Karpas-422 (cell line): ENCODE measurements around the gene ZC2HC1B. TPM values are rescaled to one million over a fixed set of nuclear protein-coding genes. Genes with fewer than 3 reads are reported as not detected.

ENCODE experiments used
- DNase-seq: peaks from one replicate; pipeline ENCODE4 v3.0.0-alpha.2; 2015
- H2AFZ ChIP-seq: fragments of 200-600 bp; sonication (generic); 2 replicates; pipeline ENCODE4 v1.6.1; 2014; ENCODE audit warnings: antibody characterized with exemption, low read length, mixed read lengths
- H3K27ac ChIP-seq: fragments of 200-600 bp; sonication (generic); 2 replicates; pipeline ENCODE4 v1.5.1; 2014; ENCODE audit warnings: mild to moderate bottlenecking, low read length, moderate library complexity
- H3K27me3 ChIP-seq: fragments of 200-600 bp; sonication (generic); 2 replicates; pipeline ENCODE4 v1.6.1; 2014; ENCODE audit warnings: low read length, mixed read lengths
- H3K36me3 ChIP-seq: fragments of 200-600 bp; sonication (generic); 2 replicates; pipeline ENCODE4 v1.6.1; 2014; ENCODE audit warnings: low read length, mixed read lengths; ENCODE audit not compliant: insufficient read depth
- H3K4me1 ChIP-seq: fragments of 200-600 bp; sonication (generic); 2 replicates; pipeline ENCODE4 v1.6.1; 2014; ENCODE audit warnings: mild to moderate bottlenecking, low read length, mixed read lengths
- H3K4me2 ChIP-seq: fragments of 200-600 bp; sonication (generic); 2 replicates; pipeline ENCODE4 v1.6.1; 2014; ENCODE audit warnings: low read length, low read depth, mild to moderate bottlenecking; ENCODE audit not compliant: poor library complexity, severe bottlenecking
- H3K4me3 ChIP-seq: fragments of 200-600 bp; sonication (generic); 2 replicates; pipeline ENCODE4 v1.5.1; 2014; ENCODE audit warnings: mild to moderate bottlenecking, antibody characterized with exemption, low read length, mixed read lengths
- H3K79me2 ChIP-seq: fragments of 200-600 bp; sonication (generic); 2 replicates; pipeline ENCODE4 v1.6.1; 2014; ENCODE audit warnings: mild to moderate bottlenecking, low read length, mixed read lengths
- H3K9ac ChIP-seq: fragments of 200-600 bp; sonication (generic); 2 replicates; pipeline ENCODE4 v1.6.0; 2014; ENCODE audit warnings: low read length
- H3K9me2 ChIP-seq: fragments of 200-600 bp; sonication (generic), shearing (Covaris generic); replicated peaks from 2 replicates; pipeline ENCODE4 v1.6.0; 2014; ENCODE audit warnings: mild to moderate bottlenecking, low read length, moderate library complexity; ENCODE audit not compliant: insufficient read depth
- H3K9me3 ChIP-seq: fragments of 300-700, 200-600 bp; sonication (generic); 2 replicates; pipeline ENCODE4 v1.6.1; 2014; ENCODE audit warnings: low read length, mixed read lengths
- H4K20me1 ChIP-seq: fragments of 200-600 bp; sonication (generic); 2 replicates; pipeline ENCODE4 v1.6.1; 2014; ENCODE audit warnings: mild to moderate bottlenecking, antibody characterized with exemption, low read length, low read depth; ENCODE audit not compliant: insufficient read depth
- total RNA-seq: library from RNA; depleted of rRNA; stranded (reverse); fragments of >200 nt; shearing (Covaris generic); gene quantifications from 2 replicates; pipeline ENCODE4 v1.2.3, GENCODE V29; 2014; ENCODE audit warnings: low replicate concordance

Gene ZC2HC1B
- total RNA-seq, 1 experiment from 2014 or later, result not detected

DNA sequence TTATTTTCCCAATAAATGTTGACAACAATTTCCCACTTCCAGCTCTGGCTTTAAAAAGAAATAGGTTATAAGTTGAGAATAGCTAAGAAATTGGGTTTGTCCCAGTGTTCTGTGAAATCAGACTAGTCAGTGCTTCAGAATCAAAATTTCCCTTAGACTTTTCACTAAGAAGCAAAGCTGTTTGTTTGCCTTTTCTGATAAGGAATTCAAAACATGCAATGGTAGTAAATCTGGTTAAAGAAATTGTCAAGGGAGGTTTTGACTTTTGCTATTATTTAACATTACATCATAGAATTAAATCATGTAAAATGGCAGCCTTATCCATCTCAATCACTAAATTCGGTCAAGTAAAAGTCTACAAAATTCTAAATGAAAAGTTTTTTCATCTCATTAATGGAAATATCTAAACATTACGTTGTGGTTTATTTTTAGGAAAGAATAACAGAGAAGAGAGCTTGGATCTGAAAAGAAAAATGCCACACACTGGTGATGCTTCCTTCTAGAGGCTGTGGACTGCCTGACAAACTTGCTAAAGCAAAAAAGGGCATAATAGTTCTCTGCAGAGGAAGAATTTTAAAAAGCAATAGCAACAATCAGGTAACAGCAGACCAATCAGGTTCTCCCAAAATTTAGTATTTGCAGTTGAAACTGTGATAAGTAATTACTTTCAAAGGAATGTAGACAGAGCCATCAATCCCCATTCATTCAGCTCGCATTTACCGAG is 107.4 kb downstream of the ZC2HC1B start:
- H3K36me3 ChIP-seq, result no peaks in the 10 kb centered on the region
- H3K4me1 ChIP-seq, result no peaks in the 10 kb centered on the region
- H3K27ac ChIP-seq, result no peak overlapping the region
- no peaks in the 10 kb centered on the region for H3K79me2 ChIP-seq
- no peak for DNase-seq
- no peaks in the 10 kb centered on the region for H3K9me2 ChIP-seq
- H4K20me1 ChIP-seq, result no peaks in the 10 kb centered on the region
- no peak overlapping the region for H3K4me2 ChIP-seq
- H3K27me3 ChIP-seq, result no peaks in the 10 kb centered on the region
- H2AFZ ChIP-seq, result no peak overlapping the region
- H3K4me3 ChIP-seq, result no peak overlapping the region
- no peaks in the 10 kb centered on the region for H3K9me3 ChIP-seq
- H3K9ac ChIP-seq, result no peak overlapping the region

DNA sequence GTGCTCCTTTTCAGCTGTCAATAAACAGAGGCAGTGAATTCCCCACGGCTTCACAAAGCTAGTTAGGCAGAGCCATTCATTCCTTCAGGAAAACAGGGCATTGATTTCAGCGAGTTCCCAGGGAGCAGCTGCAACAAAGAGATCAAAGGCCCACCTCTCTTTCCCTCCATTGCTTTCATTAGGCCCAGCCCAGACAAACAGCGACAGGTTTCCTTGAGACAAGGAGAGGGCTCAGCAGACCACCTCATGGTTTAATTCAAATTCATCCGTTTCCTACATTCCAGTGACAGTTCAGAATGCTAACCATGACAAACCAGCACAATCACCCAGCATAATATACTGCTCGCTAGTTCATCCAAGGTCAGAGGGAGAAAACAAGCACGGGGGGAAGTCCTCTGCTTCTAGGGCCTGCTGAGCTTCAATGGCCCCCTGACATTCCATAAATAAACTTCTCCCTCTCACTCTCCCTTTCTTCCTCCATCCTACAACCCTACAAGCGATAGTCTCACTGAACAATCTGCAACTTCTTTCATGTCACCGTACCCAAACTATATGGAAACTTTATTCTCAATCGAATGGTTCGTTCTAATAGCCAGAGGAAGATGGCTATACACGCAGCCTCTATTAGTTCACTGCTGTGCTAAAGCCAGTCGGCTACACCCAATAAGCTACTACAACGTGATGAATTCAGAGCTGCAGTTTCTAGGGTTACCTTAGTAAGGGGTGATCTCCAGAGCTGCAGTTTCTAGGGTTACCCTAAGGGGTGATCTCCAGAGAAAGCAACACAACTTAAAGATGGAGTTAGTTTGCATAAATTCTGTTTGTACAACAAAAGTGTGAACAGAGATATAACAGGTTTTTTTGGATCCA is 109.1 kb downstream of the ZC2HC1B start:
- H3K27me3 ChIP-seq, result no peaks in the 10 kb centered on the region
- no peak overlapping the region for H3K4me2 ChIP-seq
- no peaks in the 10 kb centered on the region for H4K20me1 ChIP-seq

DNA sequence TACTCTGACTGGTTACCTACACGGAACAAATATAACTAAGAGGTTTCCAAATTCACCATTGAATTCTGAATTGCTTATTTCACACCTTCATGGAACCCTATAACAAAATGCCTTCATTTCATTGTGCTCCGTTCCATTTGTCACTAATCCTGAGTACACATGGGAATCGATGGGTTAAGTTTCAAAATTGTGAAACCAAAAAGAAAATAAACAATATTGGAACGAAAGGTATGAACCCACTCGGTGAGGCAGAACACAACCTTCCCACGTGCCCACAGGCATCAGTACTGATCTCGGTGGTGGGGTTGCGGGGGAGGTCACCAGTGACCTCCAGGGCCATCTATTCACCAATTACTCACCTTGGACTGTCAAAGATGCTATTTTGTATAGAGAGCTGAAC is 109.8 kb downstream of the ZC2HC1B start:
- Histone ChIP-seq H3K4me1 (no peaks in the 10 kb centered on the region), H3K79me2 (no peaks in the 10 kb centered on the region), H3K4me2 (no peak overlapping the region), H3K9me3 (no peaks in the 10 kb centered on the region), H4K20me1 (no peaks in the 10 kb centered on the region), H3K9ac (no peak overlapping the region), H3K36me3 (no peaks in the 10 kb centered on the region), H3K4me3 (no peak overlapping the region), H2AFZ (no peak overlapping the region), H3K27me3 (no peaks in the 10 kb centered on the region), H3K9me2 (no peaks in the 10 kb centered on the region), H3K27ac (no peak overlapping the region)
- DNase-seq, result no peak

More for the DNA sequence above, 109.1 kb downstream of the ZC2HC1B start:
- H3K4me3 ChIP-seq, result no peak overlapping the region
- H3K9ac ChIP-seq, result no peak overlapping the region
- H3K79me2 ChIP-seq, result no peaks in the 10 kb centered on the region
- no peak for DNase-seq
- H3K36me3 ChIP-seq, result no peaks in the 10 kb centered on the region
- no peaks in the 10 kb centered on the region for H3K4me1 ChIP-seq
- H3K9me2 ChIP-seq, result no peaks in the 10 kb centered on the region
- no peaks in the 10 kb centered on the region for H3K9me3 ChIP-seq
- no peak overlapping the region for H2AFZ ChIP-seq
- H3K27ac ChIP-seq, result no peak overlapping the region

DNA sequence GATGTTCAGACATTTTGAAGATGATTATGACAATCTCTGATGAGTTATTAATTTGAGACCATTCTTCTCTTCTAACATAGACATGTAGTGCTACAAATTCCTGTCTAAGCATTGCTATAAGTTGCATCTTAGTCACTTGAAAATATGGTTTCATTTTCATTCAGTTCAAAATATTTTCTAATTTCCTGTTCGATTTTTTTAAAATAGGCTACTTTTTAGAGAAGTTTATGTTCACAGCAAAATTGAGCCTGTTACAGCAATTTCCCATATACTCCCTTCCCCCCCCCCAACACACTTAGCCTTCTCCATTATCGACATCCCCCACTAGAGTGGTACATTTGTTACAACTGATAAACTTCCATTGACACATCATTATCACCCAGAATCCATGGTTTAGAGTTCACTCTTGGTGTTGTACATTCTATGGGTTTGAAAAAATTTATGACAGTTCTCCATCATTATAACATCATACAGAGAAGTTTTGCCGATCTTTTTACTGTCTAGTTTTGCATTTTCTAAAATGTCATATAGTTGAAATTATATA is 112.6 kb downstream of the ZC2HC1B start:
- no peak overlapping the region for H2AFZ ChIP-seq
- DNase-seq, result no peak
- no peaks in the 10 kb centered on the region for H3K27me3 ChIP-seq

DNA sequence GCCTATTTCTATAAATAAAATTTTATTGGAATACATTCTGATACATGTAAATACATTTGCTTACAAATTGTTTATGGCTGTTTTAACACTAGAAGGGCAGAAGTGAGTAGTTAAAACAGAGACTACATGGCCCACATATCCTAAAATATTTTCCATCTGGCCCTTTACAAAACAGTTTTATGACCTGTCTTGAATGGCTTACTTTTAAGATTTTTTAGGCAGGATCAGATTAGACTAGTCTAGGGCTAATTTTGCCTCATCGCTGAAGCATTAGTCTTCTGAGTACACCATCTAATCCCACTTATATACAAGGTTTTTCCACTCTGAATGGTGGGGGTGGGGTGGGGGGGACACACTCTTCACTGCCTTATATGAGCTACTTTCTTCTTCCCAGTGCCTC is 116.6 kb downstream of the ZC2HC1B start:
- H3K36me3 ChIP-seq, result no peaks in the 10 kb centered on the region

More for the DNA sequence above, 112.6 kb downstream of the ZC2HC1B start:
- Histone ChIP-seq H3K4me3 (no peak overlapping the region), H3K4me2 (no peak overlapping the region), H3K36me3 (no peaks in the 10 kb centered on the region), H4K20me1 (no peaks in the 10 kb centered on the region), H3K27ac (no peak overlapping the region), H3K4me1 (no peaks in the 10 kb centered on the region), H3K9ac (no peak overlapping the region), H3K79me2 (no peaks in the 10 kb centered on the region), H3K9me2 (no peaks in the 10 kb centered on the region), H3K9me3 (no peaks in the 10 kb centered on the region)

DNA sequence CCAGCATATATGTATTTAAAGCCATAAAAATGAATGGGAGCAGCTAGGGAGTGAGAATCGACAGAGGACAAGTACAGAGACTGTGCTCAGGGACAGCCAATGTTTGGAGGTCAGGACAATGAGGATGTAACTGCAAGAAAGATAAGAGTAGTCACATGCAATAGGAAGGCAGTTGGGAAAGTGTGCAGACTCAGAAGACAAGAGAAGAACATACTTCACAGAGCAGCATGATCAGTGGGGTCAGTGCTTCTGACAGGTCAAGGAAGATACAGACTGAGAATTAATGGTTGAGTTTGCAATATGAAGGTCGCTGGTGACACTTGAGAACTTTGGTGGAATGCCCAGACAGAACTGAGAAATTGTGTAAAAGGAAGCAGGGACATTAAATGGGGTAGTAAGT is 118.7 kb downstream of the ZC2HC1B start:
- H3K36me3 ChIP-seq, result no peaks in the 10 kb centered on the region
- H3K4me1 ChIP-seq, result no peaks in the 10 kb centered on the region
- H3K27me3 ChIP-seq, result no peaks in the 10 kb centered on the region
- H3K4me2 ChIP-seq, result no peak overlapping the region
- no peaks in the 10 kb centered on the region for H3K9me3 ChIP-seq
- no peaks in the 10 kb centered on the region for H4K20me1 ChIP-seq
- no peak overlapping the region for H3K4me3 ChIP-seq
- H3K9ac ChIP-seq, result no peak overlapping the region
- H2AFZ ChIP-seq, result no peak overlapping the region
- H3K27ac ChIP-seq, result no peak overlapping the region
- no peak for DNase-seq
- no peaks in the 10 kb centered on the region for H3K79me2 ChIP-seq
- no peaks in the 10 kb centered on the region for H3K9me2 ChIP-seq

More for the DNA sequence above, 116.6 kb downstream of the ZC2HC1B start:
- no peak for DNase-seq
- no peaks in the 10 kb centered on the region for H3K79me2 ChIP-seq
- no peaks in the 10 kb centered on the region for H3K9me2 ChIP-seq
- no peak overlapping the region for H3K4me2 ChIP-seq
- no peaks in the 10 kb centered on the region for H3K4me1 ChIP-seq
- H4K20me1 ChIP-seq, result no peaks in the 10 kb centered on the region
- H3K4me3 ChIP-seq, result no peak overlapping the region
- H2AFZ ChIP-seq, result no peak overlapping the region
- no peaks in the 10 kb centered on the region for H3K27me3 ChIP-seq
- no peak overlapping the region for H3K27ac ChIP-seq
- H3K9me3 ChIP-seq, result no peaks in the 10 kb centered on the region
- H3K9ac ChIP-seq, result no peak overlapping the region

DNA sequence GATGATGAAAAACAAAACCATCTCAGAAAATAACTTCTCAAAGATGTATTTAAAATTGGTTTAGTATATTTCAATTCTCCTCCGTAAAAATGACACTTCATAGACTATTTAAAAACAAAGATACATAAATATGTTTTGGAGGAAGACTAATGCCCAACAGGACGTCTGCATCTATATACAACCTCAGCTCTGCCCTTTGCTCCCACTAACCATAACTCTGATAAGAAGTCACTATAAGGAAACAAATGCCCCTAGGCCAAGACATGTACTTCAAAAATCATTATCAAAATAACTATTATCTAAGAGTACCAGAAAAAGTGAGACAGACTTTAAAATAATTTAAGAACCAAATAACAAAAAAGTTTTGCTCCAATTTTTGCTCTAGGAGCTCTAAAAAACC is 120.4 kb downstream of the ZC2HC1B start:
- H3K79me2 ChIP-seq, result no peaks in the 10 kb centered on the region
- H3K27me3 ChIP-seq, result no peaks in the 10 kb centered on the region
- H3K27ac ChIP-seq, result no peak overlapping the region
- DNase-seq, result no peak
- no peaks in the 10 kb centered on the region for H3K4me1 ChIP-seq
- no peaks in the 10 kb centered on the region for H4K20me1 ChIP-seq
- no peak overlapping the region for H2AFZ ChIP-seq
- no peak overlapping the region for H3K4me2 ChIP-seq
- no peaks in the 10 kb centered on the region for H3K9me2 ChIP-seq
- no peaks in the 10 kb centered on the region for H3K9me3 ChIP-seq
- no peak overlapping the region for H3K9ac ChIP-seq
- H3K4me3 ChIP-seq, result no peak overlapping the region
- no peaks in the 10 kb centered on the region for H3K36me3 ChIP-seq

DNA sequence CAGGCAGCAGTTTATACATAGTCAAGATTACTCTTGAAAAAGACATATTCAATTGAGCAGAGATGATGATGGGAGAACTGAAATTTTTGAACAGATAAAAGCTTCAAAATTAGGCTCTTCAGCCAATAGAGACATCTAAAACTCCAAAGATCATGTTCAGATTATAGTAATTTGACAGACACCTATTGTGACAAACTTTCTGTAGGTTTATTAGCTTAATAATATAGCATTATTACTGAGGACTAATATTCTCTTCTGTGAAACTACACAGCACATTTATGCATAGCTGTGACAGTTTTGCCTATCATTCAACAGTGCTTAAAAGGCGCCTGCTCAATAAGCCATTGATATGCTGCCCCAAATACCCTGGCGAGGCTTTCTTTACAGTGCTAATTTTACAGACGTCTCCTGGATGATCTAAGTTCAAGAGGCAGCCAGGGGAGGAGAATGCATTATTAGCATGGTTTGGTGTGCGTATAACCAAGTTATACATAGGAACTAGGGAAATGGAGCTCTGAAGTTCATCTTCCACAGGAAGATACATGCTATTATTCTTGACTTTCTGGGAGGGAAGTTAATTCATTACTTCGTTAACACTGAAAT is 122.3 kb downstream of the ZC2HC1B start:
- Histone ChIP-seq H3K4me1 (no peaks in the 10 kb centered on the region), H3K79me2 (no peaks in the 10 kb centered on the region), H3K9ac (no peak overlapping the region), H3K9me2 (no peaks in the 10 kb centered on the region), H3K36me3 (no peaks in the 10 kb centered on the region), H2AFZ (no peak overlapping the region), H3K9me3 (no peaks in the 10 kb centered on the region), H4K20me1 (no peaks in the 10 kb centered on the region), H3K4me2 (no peak overlapping the region), H3K27ac (no peak overlapping the region), H3K27me3 (no peaks in the 10 kb centered on the region), H3K4me3 (no peak overlapping the region)
- DNase-seq, result no peak
